ENCODE data around the gene SND1.

The SND1 gene

DNA sequence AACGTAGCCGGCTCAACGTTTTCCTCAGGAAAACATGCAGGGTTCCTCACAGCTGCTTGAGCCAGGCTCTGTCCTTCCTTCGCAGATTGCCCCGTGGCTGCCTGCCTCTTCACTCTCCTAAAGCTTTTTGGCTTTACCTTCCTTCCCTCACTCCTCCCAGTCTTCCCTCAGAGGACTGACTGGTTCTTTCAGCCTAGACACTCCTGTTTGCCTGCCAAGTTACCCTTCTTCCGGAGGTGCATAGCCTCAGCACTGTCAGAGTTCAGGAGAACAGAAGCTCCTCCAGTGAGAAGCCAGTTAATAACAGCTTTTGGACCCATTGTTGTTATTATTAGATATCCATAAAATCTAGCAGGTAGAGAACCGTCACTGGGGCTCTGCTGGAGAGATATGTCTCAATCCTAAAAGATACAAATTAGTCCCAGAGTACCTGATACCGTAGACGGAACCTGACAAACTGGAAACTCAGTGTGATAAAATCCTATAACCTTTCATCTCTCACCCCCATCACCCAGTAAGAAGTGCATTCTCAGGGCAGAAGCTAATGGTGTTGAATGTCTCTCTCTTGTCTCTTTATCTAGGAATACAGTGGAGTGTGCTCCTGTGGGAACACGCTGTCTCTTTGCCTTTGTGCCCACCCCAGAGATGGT, 79.6 kb downstream of the SND1 start:
- no peak for DNase-seq (ENCODE audit: low read depth)

DNA sequence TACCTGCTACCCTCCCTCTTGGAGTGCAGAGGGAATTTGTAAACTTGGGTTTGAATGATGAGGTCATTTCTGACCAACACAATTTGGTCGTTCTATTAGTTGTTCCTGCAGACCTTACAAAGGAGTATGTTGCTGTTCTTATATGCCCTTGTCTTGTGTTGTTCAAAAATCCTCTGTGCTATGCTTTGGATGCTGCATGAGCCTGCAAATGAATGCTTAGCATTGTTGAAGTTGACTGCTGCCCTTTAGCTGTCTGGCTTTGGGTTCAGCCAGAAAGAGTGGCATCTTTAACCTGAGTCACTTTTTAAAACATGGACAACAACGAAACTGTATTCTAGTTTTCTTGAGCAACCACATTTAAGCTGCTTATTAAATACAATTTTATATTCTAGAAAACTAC, 80.3 kb downstream of the SND1 start:
- DNase-seq (ENCODE audit: low read depth), result no peak

DNA sequence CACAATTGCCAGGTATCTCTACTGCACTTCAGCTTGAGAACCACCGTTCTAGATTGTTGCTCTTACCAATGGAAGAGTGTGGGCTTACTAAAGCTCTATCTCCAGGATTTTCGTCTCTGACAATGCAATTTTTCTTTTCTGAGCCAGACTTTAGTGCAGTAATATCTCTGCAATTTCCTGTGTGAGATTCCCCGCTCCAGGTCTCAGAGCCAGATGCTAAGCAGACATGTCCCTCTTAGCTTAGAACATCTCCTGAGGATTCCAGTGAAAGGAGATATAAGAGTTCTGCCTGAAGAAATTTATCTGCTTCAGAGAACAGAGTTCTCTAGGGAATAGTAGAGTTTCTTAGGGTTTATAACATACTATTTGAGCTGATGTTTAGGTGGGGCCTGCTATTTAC, 82.0 kb downstream of the SND1 start:
- DNase-seq (ENCODE audit: low read depth), result no peak

DNA sequence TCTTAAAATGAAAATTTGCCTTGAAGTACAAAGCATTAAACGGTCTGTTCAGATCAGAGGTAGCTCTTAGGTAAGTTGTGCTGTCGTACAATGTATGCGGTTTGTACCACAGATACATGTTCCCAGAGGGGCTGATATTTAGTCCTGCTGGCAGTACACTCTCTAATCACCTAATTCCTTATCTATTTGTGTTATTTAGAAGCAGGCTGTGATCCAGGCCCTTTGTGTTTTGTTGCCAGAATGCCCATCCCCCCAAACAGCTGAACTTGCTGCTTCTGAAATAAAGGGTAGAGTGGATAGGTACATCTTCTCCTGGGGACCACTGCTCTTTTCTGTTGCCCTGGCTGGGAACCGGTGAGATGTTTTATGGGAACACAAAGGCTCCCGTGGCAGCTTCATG, 84.5 kb downstream of the SND1 start:
- DNase-seq (ENCODE audit: low read depth), result no peak

DNA sequence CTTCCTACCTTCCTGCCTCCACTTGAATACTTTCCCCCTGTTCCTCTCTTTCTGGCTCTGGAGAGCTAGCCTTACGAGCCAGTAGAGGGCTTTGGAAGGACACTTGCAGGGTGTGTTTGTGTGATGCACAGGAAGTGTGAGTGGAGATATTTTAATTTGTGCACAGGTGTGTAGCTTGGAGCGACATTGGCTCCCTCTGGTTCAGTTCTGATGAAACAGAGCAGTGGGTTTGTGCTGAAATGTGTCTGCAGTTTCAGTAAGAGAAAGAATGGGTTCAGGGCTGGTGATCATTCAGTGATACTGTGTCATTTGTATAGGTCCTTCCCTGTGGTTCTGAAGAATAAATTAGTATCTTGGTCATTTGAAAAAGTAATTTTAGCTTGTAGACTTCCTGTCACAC, 86.9 kb downstream of the SND1 start:
- DNase-seq (ENCODE audit: low read depth), result no peak

DNA sequence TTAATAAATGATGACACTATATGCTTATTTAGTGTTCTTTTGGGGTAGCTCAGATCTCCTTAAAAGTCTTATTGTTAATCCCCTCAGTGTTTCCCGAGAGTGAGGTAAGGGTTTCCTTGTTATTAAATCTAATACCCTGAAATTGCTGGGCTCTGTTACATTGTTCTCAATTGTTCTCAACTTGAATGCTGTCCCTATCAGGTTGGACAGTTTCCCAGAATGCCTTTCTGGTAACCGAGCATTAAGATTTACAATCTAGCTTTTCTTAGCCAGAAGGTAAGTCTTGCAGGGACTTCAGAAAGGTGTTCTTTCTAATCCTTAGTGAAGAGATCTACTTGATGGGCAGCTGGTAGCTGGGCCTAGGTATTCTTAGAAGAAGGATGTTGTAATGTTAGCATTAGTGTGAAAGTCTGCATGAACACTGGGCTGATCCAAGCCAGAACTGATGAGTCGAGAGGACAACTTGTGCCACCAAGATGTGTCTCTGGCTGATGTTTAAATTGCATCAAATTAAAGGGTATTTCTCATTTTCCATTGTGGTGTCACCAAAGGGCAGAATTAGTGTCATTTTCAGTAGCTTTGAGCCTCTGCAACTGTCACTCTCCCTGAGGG, 89.9 kb downstream of the SND1 start:
- DNase-seq (ENCODE audit: low read depth), result no peak

DNA sequence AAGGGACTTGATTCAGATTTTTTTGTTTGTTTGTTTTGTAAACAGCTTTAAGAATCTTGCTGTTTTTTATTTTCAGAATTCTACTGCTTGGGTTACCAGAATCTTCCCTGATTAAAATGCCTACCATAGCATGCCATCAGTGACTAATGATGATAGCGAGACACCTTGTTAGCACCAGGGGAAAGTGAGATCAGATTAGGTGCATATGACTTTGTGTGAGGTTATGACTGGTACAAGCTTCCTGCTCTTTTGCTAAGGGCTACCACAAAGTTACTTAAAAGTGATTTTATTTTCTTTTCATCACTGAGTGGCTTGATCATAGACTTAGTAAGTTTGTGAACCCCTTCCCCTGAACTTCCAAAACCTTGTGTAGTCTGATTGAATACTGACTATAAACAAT, 93.5 kb downstream of the SND1 start:
- DNase-seq (ENCODE audit: low read depth), result no peak

DNA sequence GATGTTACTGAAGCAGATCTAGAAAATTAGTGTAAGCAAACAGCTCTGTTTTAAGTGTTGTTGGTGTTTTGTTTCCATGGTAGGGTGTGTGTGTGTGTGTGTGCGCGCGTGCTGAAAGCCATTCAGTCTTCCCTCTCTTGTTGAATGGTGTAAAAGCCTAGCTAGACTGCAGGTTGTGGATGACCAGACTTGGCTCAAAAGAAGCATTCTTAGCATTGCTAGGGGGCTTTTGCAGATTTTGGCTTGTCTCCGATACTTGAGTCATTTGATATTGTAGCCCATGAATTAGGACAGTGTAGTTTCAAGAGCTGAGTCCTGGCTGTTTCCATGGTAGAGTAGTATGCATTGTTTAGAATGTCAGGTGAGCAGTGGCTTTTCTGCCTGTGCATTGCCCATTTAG, 99.1 kb downstream of the SND1 start:
- DNase-seq (ENCODE audit: low read depth), result peak; percentile 59

DNA sequence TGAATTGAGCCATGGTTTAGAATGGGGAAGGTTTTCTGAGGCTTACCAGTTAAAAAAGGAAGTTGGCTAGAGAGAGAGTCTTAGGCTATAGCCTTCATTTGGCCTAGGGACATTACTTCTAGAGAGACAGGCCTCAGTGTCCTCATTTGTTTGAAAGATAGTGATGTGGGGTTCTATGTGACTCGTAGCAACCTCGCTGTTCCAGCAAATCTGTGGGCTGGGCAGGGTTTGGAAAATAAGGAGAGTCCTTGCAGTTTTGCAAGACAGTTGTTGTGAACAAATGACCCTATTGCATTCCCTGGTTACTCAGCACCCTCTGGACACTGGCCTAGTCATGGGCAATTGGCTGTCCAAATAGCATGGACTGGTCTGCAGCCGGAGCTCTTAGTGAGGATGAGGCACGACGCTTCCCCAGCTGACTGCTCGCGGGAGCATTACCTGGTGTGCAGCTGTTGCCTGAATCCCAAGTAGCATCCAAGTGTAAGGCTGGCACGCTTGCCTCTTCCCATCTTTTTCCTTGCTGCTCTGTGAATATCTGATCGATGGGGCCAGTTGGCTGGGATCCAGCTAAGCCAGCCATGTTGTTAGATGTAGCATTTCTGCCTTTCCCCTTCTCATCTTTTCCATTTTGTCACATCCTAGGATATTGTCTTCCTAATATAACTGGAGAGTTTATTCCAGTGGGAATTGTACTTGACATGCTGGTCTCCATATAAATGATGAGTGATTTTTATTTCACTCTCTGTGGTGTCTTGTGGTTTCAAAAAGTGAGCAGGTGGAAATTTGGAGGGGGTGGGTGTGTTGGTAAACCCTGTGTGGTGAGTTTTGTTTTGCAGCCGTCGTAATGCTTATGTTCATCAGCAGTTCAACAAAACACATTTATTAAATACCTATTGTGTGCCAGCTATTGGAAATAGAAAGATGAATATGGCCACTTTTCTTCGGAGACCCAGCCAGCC, 99.8 kb downstream of the SND1 start:
- no peak for DNase-seq (ENCODE audit: low read depth)

DNA sequence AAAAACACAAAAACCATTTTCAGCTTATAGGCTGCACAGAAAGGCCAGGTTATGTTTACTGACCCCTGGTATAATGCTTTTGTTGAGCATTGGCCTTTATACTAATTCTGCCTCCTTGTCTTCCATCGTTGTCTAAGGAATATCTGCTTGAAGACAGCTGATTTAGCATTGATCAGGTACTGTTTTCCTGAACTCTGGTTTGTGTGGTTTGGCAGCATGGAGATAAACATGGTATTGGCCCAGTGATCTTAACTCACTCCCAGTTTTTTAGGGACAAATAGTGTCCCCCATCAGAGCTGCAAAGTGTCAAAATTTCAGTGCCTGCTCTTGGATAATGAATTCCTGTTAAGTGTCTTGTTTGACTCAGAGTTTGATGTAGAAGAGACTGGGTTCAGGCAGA, 100.8 kb downstream of the SND1 start:
- no peak for DNase-seq (ENCODE audit: low read depth)

DNA sequence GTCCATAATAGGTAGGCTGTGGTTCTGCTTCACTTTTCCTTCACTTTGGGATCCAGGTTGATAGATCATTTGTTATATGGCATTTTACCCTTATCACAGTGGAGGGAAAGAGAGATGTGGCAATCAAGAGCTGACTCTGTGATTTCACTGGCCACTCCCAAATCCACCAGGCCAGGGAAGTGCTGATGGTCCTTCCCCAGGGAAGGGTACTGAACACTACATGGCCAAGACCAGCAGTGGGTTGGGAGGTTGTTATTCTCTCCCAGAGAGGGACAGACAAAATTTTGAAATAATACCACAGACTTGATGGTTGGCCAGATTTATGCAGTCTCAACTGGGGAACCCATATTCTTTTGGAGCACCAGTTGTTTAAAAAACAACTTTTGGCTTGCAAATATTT, 102.5 kb downstream of the SND1 start:
- no peak for DNase-seq (ENCODE audit: low read depth)

DNA sequence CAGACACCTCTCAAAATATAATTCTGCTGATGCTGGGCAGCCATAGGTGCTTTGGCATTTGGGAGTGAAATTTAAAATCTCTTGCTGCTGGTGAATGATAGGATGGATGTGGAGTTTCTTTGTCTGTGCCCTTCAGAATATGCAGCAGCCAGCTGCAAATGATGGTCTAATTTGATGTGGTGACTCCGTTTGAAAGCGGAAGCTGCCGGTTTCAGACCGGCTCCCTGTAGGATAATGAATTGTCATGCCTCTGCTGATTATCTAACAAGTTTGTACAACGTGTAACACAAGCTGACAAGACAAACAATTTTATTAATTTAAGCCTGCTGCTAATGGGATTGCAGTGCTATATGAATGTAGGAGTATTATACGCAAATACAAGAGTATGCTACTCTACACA, 103.5 kb downstream of the SND1 start:
- DNase-seq (ENCODE audit: low read depth), result no peak

DNA sequence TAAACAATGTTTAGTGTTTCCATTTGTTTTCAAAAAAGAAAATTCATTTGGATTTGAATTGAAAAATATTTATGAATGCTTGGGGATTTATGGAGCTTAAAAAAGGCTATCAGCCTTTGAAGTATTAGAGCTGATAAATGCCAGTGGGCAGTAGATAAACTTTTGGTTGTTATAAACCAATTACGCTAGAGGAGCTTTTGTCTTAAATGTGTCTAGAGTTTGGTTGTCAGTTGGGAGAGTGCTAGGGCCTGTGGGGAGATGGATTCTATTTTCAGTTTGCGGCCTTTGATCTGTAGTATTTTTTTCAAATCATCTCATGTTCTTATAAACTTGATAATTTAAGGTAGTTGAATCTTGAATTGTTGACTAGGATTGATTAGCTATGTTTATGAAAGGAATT, 104.0 kb downstream of the SND1 start:
- no peak for DNase-seq (ENCODE audit: low read depth)

DNA sequence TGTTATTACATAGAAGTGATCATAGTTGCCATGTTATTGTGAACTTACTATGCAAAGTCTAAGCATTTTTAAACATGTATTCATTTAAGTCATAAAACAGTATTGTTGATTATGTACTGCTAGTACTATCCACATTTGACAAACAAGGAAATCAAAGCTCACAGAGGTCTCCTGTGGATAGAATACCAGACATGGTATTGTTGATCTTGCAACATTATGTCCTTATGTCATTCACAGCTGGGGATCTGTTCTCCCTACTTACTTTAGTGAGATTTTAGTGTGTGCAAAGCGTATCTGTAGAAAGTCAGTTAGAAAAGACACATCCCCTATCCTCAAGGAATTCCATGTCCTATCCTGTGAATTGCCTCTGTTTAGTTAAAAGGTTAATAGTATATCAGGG, 106.1 kb downstream of the SND1 start:
- DNase-seq (ENCODE audit: low read depth), result no peak

DNA sequence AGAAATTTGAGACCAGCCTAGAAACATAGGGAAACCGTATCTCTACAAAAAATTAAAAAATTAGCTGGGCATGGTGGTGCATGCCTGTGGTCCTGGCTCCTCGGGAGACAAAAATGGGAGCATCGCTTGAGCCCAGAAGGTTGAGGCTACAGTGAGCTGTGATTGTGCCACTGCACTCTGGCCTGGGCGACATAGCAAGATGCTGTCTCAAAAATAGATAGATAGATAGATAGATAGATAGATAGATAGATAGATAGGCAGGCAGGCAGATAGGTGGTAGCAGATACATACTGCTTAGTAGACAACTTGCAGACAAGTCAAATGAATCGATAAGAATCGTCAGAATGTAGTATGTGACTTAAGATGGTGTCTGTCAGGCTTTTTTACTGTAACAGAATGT, 106.9 kb downstream of the SND1 start:
- DNase-seq (ENCODE audit: low read depth), result no peak

DNA sequence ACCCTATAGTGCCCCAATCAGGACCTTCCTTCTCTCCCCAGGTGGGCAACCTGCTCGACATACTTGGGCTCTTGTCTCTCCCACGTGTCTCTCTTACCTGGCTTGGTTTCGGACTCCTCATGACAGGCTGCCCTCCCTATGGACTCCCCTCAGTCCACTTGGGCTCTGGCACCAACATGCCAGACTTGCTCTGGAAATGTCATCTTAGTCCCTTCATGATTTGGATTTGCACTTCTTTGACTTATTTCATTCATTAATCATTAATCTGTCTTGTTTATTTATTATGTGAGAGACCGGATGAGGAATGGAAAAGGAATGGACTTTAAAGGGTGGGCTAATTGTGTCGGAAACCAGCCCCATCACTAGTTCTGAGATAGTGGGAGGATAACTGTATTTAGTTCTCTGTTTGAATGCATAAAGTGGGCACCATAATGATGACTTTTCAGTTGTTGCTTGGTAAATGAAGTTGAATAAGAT, 108.0 kb downstream of the SND1 start:
- no peak for DNase-seq (ENCODE audit: low read depth)

DNA sequence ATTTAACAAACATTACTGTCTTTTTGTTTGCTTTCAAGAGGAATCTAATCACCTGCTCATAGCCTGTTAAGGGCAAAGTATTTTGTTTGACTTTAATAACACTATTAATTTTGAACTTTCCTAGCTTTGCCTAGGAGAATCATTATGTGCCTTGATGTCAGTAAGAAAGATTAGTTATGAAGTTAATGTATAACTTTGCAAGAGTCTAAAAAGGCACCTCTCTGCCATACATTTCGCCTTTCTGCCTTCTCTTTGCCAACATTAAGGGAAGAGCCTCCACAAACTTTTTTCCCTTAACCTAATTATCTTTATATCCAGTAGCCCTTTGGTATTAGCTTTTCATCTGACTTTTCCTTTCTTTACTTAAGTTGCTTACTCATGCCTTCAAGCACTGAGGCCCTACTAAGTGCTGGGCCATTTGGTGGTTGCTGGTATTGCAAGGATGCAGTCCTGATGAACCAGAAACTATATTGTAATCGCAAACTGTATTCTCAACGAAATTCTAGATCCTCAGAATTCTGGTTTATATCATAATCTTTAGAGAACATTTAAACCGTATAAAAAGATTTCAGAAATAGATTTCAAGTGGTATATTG, 108.5 kb downstream of the SND1 start:
- no peak for DNase-seq (ENCODE audit: low read depth)

DNA sequence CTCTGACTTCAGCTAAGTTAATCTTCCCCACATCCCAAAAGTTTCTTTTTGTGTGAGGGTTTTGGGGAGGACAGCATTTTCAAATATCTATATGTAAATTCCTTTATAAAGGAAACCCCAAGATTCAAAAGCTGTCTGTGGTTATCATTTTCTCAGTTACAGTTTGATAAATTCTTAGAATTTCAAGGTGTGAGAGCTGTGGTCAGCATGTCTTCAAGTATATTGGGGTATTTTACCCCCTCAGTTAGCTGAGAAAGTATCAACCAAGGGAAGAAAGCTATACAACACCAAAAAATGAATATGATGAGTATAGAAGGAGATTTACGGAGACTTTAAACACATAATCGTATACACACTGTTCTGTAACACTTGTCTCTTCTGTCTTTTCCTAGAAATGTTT, 109.2 kb downstream of the SND1 start:
- DNase-seq (ENCODE audit: low read depth), result no peak

DNA sequence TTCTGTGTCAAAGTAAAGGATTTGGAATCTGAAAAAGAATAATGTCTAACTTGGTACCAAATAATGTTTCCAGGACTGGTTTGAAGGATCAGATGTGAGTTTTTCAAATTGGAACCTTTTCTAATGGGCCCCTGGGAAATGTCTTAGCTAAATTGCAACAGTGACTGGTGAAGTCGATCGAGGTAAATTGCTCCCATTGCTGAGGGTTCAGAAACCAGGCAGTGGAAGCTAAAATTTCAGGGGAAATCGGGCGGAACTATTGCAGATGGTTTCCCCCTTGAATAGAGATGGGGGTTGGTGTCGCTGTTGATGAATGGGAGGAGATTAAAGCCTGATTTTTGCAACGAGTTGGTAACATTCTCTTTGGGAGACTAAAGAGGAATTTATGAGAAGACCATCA, 112.7 kb downstream of the SND1 start:
- no peak for DNase-seq (ENCODE audit: low read depth)

DNA sequence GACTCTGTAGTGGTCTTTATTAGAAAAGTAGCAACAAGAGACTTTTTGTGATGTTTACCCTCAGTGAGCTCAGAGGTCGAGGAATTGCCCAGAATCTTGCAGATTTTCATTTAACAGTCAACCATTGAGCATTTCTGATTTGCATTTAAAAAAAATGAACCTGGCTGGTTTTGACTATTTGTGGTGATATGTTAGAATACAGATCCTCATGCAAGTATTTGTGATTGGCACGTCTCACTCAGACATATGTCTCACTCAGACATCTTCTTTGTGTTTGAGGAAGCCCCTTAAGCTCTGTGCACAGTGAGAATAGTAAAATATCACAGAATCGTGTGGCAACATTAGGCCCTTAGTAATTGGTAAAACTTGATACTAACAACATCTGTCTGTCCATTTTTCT, 113.2 kb downstream of the SND1 start:
- no peak for DNase-seq (ENCODE audit: low read depth)

DNA sequence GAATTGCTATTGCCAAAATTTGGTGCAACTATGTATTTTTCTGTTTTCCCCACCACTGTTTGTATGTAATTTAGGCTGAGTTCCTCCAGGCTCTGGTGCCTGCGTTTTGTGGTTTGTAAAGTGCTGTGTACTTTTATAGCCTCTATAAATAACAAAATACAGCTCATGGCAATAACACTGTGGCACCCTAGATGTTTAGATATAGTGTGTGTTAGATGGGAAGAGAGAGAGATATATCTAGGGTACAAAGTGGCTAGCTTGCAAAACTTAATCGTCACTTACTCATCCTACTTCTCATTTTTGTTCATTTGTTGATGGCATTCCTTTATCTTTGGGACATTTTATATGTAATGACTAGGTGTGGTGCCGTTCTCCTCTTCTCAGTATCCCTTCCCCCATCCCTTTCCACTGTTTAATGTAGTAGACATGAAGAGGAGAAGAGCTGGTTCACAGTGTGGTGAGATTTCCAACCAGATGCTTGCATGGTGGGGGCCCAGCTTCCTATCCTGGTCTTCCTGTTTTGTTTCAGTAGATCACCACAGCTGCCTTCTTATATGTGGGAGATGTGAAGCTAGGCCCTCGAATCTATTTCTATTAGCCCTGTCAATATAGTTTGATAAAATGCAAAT, 115.0 kb downstream of the SND1 start:
- DNase-seq (ENCODE audit: low read depth), result no peak

DNA sequence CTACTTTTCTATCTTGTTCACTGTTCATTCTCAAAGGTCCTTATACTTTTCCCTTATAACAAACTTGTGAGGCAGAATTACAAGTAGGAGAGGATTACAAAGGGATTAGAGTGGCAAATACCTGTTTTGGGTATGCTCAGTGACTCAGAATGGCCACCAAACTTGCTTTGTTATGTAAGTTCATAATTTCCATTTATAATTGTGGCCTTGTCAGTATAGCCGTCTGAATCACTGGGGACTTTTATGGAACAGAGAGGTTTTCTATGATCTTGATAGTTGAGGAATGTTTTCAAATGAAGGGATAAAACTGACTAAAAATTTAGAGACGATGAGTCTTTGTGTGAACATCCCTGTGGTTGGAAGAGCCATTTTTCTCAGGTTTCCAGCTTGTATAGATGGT, 116.2 kb downstream of the SND1 start:
- no peak for DNase-seq (ENCODE audit: low read depth)
